Endothelial cell of umbilical vein (primary cell): ENCODE data around the gene PRSS36. TPM values are rescaled to one million over a fixed set of nuclear protein-coding genes. Genes with fewer than 3 reads are reported as not detected.

ENCODE experiments used
- BruUV-seq: library from RNA; stranded (reverse); fragments of 400-500 nt; replicated peaks from 2 replicates; lab custom pipeline; 2021; lab: Mats Ljungman, UMichigan
- CTCF ChIA-PET: fragments of 300-600, 350-600 bp; sonication (Branson Sonifier 250); formaldehyde crosslinking; loops from one replicate; lab custom pipeline; 2021; ENCODE audit warnings: antibody characterized with exemption, inconsistent platforms; lab: Charles Lee
- POLR2A ChIA-PET: fragments of 300-600, 350-600 bp; sonication (Branson Sonifier 250); formaldehyde crosslinking; loops from one replicate; lab custom pipeline; 2021; ENCODE audit warnings: antibody characterized with exemption, inconsistent platforms; lab: Charles Lee
- DNase-seq: peaks from one replicate; pipeline ENCODE4 v3.0.0-alpha.2; 2011; ENCODE audit warnings: low read depth, low spot score
- FAIRE-seq: peaks from 2 replicates; lab custom pipeline; 2011; peaks lifted over from hg19 to GRCh38; lab: Jason Lieb, UNC
- H2AFZ ChIP-seq: 2 replicates; pipeline ENCODE4 v1.6.0; 2012; ENCODE audit warnings: low read depth, low read length, control low read depth, inconsistent platforms
- H3K27ac ChIP-seq: 2 replicates; pipeline ENCODE4 v1.5.1; 2011; ENCODE audit warnings: low read depth, mild to moderate bottlenecking, control low read depth, low read length, moderate library complexity; ENCODE audit not compliant: insufficient read depth
- H3K27me3 ChIP-seq, 2 experiments: 2 replicates each; pipeline versions ENCODE4 v1.6.0 to v1.6.1; 2011; ENCODE audit warnings: low read length in 2 of 2, mixed read lengths in 1 of 2; ENCODE audit not compliant: control insufficient read depth in 2 of 2, insufficient read depth in 2 of 2
- H3K36me3 ChIP-seq, 2 experiments: 2 replicates in 1 of 2; 3 replicates in 1 of 2; pipeline ENCODE4 v1.5.1; 2011; ENCODE audit warnings: low read length in 2 of 2, mild to moderate bottlenecking in 1 of 2, moderate library complexity in 1 of 2; ENCODE audit not compliant: control insufficient read depth in 2 of 2, insufficient read depth in 2 of 2; ENCODE audit errors: extremely low read depth in 1 of 2
- H3K4me1 ChIP-seq: 3 replicates; pipeline ENCODE4 v1.5.1; 2011; ENCODE audit warnings: mild to moderate bottlenecking, low read length; ENCODE audit not compliant: control insufficient read depth, insufficient read depth; ENCODE audit errors: extremely low read depth
- H3K4me2 ChIP-seq: 2 replicates; pipeline ENCODE4 v1.6.1; 2011; ENCODE audit warnings: low read length, control low read depth, mixed read lengths; ENCODE audit not compliant: insufficient read depth
- H3K4me3 ChIP-seq, 3 experiments: fragments of 200-600 bp in 1 of 3; sonication (generic), shearing (Covaris generic) in 1 of 3; replicated peaks in 1 of 3; 2 replicates each; pipeline ENCODE4 v1.5.1; 2011 to 2016; ENCODE audit warnings: control low read depth in 3 of 3, low read length in 3 of 3, mild to moderate bottlenecking in 2 of 3, inconsistent platforms in 1 of 3, low read depth in 1 of 3, moderate library complexity in 1 of 3; ENCODE audit not compliant: insufficient read depth in 1 of 3
- H3K79me2 ChIP-seq: 2 replicates; pipeline ENCODE4 v1.6.0; 2012; ENCODE audit warnings: low read length, inconsistent platforms; ENCODE audit not compliant: control insufficient read depth, insufficient read depth
- H3K9ac ChIP-seq: replicated peaks from 2 replicates; pipeline ENCODE3; 2011; ENCODE audit warnings: low read length, control low read depth; ENCODE audit not compliant: insufficient read depth; ENCODE audit errors: extremely low read depth
- H3K9me1 ChIP-seq: replicated peaks from 3 replicates; pipeline ENCODE4 v1.6.0; 2011; ENCODE audit warnings: mild to moderate bottlenecking, low read length; ENCODE audit not compliant: control insufficient read depth, insufficient read depth; ENCODE audit errors: extremely low read depth
- H3K9me3 ChIP-seq: replicated peaks from 2 replicates; pipeline ENCODE4 v1.5.1; 2012; ENCODE audit warnings: low read length, inconsistent platforms; ENCODE audit not compliant: control insufficient read depth, insufficient read depth
- H4K20me1 ChIP-seq: replicated peaks from 2 replicates; pipeline ENCODE3; 2011; ENCODE audit warnings: mild to moderate bottlenecking, low read length; ENCODE audit not compliant: control insufficient read depth, insufficient read depth; ENCODE audit errors: extremely low read depth
- CTCF ChIP-seq, 2 donors: IDR thresholded peaks; 1 replicate in 1 of 2; 2 replicates in 1 of 2; pipeline ENCODE4 v1.5.1; 2011; ENCODE audit warnings: low read length in 2 of 2, mild to moderate bottlenecking in 2 of 2, moderate library complexity in 2 of 2, control low read depth in 1 of 2, inconsistent platforms in 1 of 2, low read depth in 1 of 2; ENCODE audit not compliant: insufficient read depth in 1 of 2; ENCODE audit errors: extremely low read depth in 1 of 2
- EZH2 ChIP-seq: IDR thresholded peaks from 2 replicates; pipeline ENCODE4 v1.6.1; 2012; ENCODE audit warnings: borderline replicate concordance, low read depth, mild to moderate bottlenecking, moderate library complexity, low read length, inconsistent platforms; ENCODE audit not compliant: severe bottlenecking
- FOS ChIP-seq: IDR thresholded peaks from 2 replicates; pipeline ENCODE4 v1.6.1; 2011; ENCODE audit warnings: mild to moderate bottlenecking, low read length, moderate library complexity, borderline replicate concordance; ENCODE audit not compliant: insufficient read depth
- GATA2 ChIP-seq: IDR thresholded peaks from 2 replicates; pipeline ENCODE4 v1.7.0; 2011; ENCODE audit warnings: low read depth, mild to moderate bottlenecking, moderate library complexity, mixed read lengths, low read length; ENCODE audit not compliant: insufficient read length, insufficient read depth
- JUN ChIP-seq: IDR thresholded peaks from 2 replicates; pipeline ENCODE4 v1.6.1; 2011; ENCODE audit warnings: borderline replicate concordance, low read depth; ENCODE audit not compliant: insufficient read length, insufficient read depth
- MYC ChIP-seq: IDR thresholded peaks from one replicate; pipeline ENCODE4 v1.6.1; 2011; ENCODE audit warnings: mild to moderate bottlenecking, low read depth, low read length
- POLR2A ChIP-seq: IDR thresholded peaks from 2 replicates; pipeline ENCODE4 v1.6.1; 2012; ENCODE audit warnings: low read depth, mild to moderate bottlenecking, control low read depth, low read length
- POLR2AphosphoS5 ChIP-seq: IDR thresholded peaks from 2 replicates; pipeline ENCODE4 v1.6.1; 2012; ENCODE audit warnings: low read depth, mild to moderate bottlenecking, control low read depth, low read length, moderate library complexity; ENCODE audit not compliant: insufficient read depth
- dilution Hi-C: fragments of 300-500 bp; cut with MboI; formaldehyde crosslinking; loops from one replicate; pipeline ENCODE4 v1.15.0; 2019; ENCODE audit warnings: low sequenced_read_pairs; ENCODE audit not compliant: extremely low pct_ligation_motif_present
- intact Hi-C: fragments of 100-400 bp; cut with micrococcal nuclease; formaldehyde crosslinking; loops from one replicate; pipeline ENCODE4 v1.10.0; 2022
- polyA plus RNA-seq, 4 experiments: library from polyadenylated mRNA; depleted of rRNA in 3 of 4; stranded (reverse) in 3 of 4; unstranded in 1 of 4; fragments of >200 nt; gene quantifications; 2 replicates each; pipeline versions ENCODE4 v1.2.1 to v1.2.3, GENCODE V29; 2011 to 2012; ENCODE audit warnings: missing spikeins in 1 of 4
- total RNA-seq: library from RNA; stranded (reverse); gene quantifications from 2 replicates; pipeline ENCODE4 v1.2.3, GENCODE V29; 2021
- TF ChIP-seq, protein P1 (sequence below): IDR thresholded peaks from 2 replicates; pipeline ENCODE4 v1.6.1; 2011; ENCODE audit not compliant: insufficient read depth, insufficient read length

The PRSS36 gene
- total and polyA plus RNA-seq, 2 donors (not counting 3 experiments of a cell fraction or from before 2014, with no cell fraction given): 0.57 TPM; not detected in 1

GRCh38 chr16:31118223-31119155, 31.4 kb downstream of the PRSS36 start:
- Histone ChIP-seq H3K36me3 (peaks cover 3 to 13% of the 10 kb centered on the region in 2 experiments), H3K4me1 (peaks cover 7% of the 10 kb centered on the region), H4K20me1 (no peaks in the 10 kb centered on the region), H3K79me2 (peaks cover 14% of the 10 kb centered on the region), H3K9ac (peak overlapping the region; percentile 76), H3K27ac (peak overlapping the region; percentile 64), H3K4me2 (peak overlapping the region; percentile 80), H3K9me1 (no peaks in the 10 kb centered on the region), H2AFZ (no peak overlapping the region), H3K4me3 (peak overlapping the region; percentile 54 to 79 (median 79)), H3K27me3 (no peaks in the 10 kb centered on the region), H3K9me3 (no peaks in the 10 kb centered on the region)
- dilution Hi-C loops (no loop called here), intact Hi-C loops (no loop called here)
- ChIA-PET POLR2A (interaction anchor here (1.4 to 1.6 kb wide), 2 partner anchors 24 to 62 kb away, joined by 13 to 31 read pairs; partner anchors contain the start of gene FUS), CTCF (interaction anchor here (1.0 to 1.6 kb wide), 8 partner anchors 16 to 750 kb away, joined by 3 to 27 read pairs (median 5); partner anchors contain the start of gene PRSS8)
- no peak for DNase-seq
- TF ChIP-seq JUN (no peak), POLR2AphosphoS5 (no peak), CTCF (IDR thresholded peaks at IDR 0.05; ENCODE audit: extremely low read depth in 1 of 2, insufficient read depth in 1 of 2, low read depth in 1 of 2, low read length in 2 of 2) (no peak), POLR2A (no peak), FOS (no peak), GATA2 (no peak), MYC (no peak), EZH2 (no peak)
- TF ChIP-seq, protein P1, sequence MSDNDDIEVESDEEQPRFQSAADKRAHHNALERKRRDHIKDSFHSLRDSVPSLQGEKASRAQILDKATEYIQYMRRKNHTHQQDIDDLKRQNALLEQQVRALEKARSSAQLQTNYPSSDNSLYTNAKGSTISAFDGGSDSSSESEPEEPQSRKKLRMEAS: no peak
- no peak for FAIRE-seq
- TSS peak; percentile 29 for BruUV-seq
